ENCODE measurements around the gene HSPH1.

Gene HSPH1

GRCh38 chr13:31161557-31162150, at the start of gene HSPH1:
Gene HSPH1, minus strand, starts transcription at chr13:31161904. Its CDS starts 322 bp downstream, at chr13:31161582.
- DNase-seq (ENCODE audit: low spot score): peak; percentile 98

GRCh38 chr13:31209841-31210210, 48.1 kb upstream of the HSPH1 start:
- DNase-seq (ENCODE audit: low spot score): no peak

- peak; percentile 68 for DNase-seq (ENCODE audit: low spot score)
These were observed 47.6 kb upstream of the HSPH1 start for GRCh38 chr13:31209172-31209840.

- no peak for DNase-seq (ENCODE audit: low spot score)
These were observed 46.9 kb upstream of the HSPH1 start for GRCh38 chr13:31208559-31209122.

- peak; percentile 73 for DNase-seq (ENCODE audit: low spot score)
These were observed 46.2 kb upstream of the HSPH1 start for GRCh38 chr13:31207661-31208552.

- DNase-seq (ENCODE audit: low spot score): peak; percentile 69
These were observed 42.9 kb upstream of the HSPH1 start for GRCh38 chr13:31204592-31204991.

GRCh38 chr13:31201341-31202031, 39.8 kb upstream of the HSPH1 start:
- DNase-seq (ENCODE audit: low spot score): peak; percentile 66

- no peak for DNase-seq (ENCODE audit: low spot score)
These were observed 38.9 kb upstream of the HSPH1 start for GRCh38 chr13:31200637-31200971.

- DNase-seq (ENCODE audit: low spot score): peak; percentile 97
These were observed 38.3 kb upstream of the HSPH1 start, which contains the start of gene B3GLCT for GRCh38 chr13:31199849-31200636. Gene B3GLCT, plus strand, starts transcription at chr13:31199975. Its CDS starts 110 bp downstream, at chr13:31200085.

GRCh38 chr13:31199527-31199848, 37.8 kb upstream of the HSPH1 start:
- DNase-seq (ENCODE audit: low spot score): no peak

GRCh38 chr13:31198519-31198918, 36.8 kb upstream of the HSPH1 start:
- DNase-seq (ENCODE audit: low spot score): no peak

GRCh38 chr13:31196992-31197391, 35.3 kb upstream of the HSPH1 start:
- DNase-seq (ENCODE audit: low spot score): no peak

GRCh38 chr13:31195616-31196015, 33.9 kb upstream of the HSPH1 start:
- no peak for DNase-seq (ENCODE audit: low spot score)

- no peak for DNase-seq (ENCODE audit: low spot score)
These were observed 30.6 kb upstream of the HSPH1 start for GRCh38 chr13:31192306-31192705.

- DNase-seq (ENCODE audit: low spot score): no peak
These were observed 30.0 kb upstream of the HSPH1 start for GRCh38 chr13:31191748-31192147.

GRCh38 chr13:31184981-31185645, 23.4 kb upstream of the HSPH1 start:
- no peak for DNase-seq (ENCODE audit: low spot score)

- DNase-seq (ENCODE audit: low spot score): no peak
These were observed 22.7 kb upstream of the HSPH1 start for GRCh38 chr13:31184451-31184850.

GRCh38 chr13:31182987-31183386, 21.3 kb upstream of the HSPH1 start:
- DNase-seq (ENCODE audit: low spot score): no peak

GRCh38 chr13:31179754-31180153, 18.1 kb upstream of the HSPH1 start:
- no peak for DNase-seq (ENCODE audit: low spot score)

GRCh38 chr13:31179241-31179640, 17.5 kb upstream of the HSPH1 start:
- DNase-seq (ENCODE audit: low spot score): no peak
